Measurements from ENCODE around the gene GPC1. TPM values are rescaled to one million over a fixed set of nuclear protein-coding genes. Genes with fewer than 3 reads are reported as not detected.

Gene GPC1
- total and polyA plus RNA-seq, 2 donors (not counting 3 experiments of a cell fraction or from before 2014, with no cell fraction given): 9.6 to 31.1 TPM

DNA sequence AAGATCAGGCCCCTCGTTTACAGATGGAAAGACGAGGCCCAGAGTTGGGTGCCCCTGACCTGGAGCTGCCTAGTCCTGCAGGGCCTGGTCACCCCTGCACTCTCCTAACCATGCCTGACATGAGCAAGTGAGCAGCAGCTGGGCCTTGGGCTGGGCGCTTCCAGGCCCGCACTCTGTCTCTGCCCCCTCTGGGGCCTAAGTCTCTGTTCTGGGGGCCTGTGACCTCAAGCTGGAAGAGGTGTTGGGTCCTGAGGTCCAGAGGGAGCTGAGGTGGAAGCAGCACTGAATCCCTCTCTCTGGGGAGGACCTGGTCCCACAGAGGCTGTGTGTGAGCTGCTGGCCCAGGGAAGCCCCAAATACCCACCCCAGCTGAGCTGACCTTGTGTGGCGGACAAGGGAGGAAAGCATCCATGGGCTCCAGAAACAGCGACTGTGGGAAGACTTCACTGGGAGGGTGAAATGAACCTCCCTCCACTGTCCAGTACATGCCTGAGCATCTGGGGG is 46.1 kb upstream of the GPC1 start:
- FAIRE-seq (no peak), DNase-seq (ENCODE audit: low read depth, low spot score) (no peak)
- no peaks in the 10 kb centered on the region for H3K27me3 ChIP-seq (ENCODE audit: control insufficient read depth in 2 of 2, insufficient read depth in 2 of 2, low read length in 2 of 2)
- H4K20me1 ChIP-seq (replicated peaks; ENCODE audit: control insufficient read depth, extremely low read depth, insufficient read depth, low read length): no peaks in the 10 kb centered on the region
- no peaks in the 10 kb centered on the region for H3K36me3 ChIP-seq (ENCODE audit: control insufficient read depth in 2 of 2, extremely low read depth in 1 of 2, insufficient read depth in 2 of 2, low read length in 2 of 2)
- peaks cover 10% of the 10 kb centered on the region for H3K4me1 ChIP-seq (ENCODE audit: control insufficient read depth, extremely low read depth, insufficient read depth, low read length)
- no peak overlapping the region for H3K9ac ChIP-seq (replicated peaks; ENCODE audit: extremely low read depth, insufficient read depth, low read length)
- intact Hi-C loops (cut with micrococcal nuclease): no loop called here
- H3K9me3 ChIP-seq (replicated peaks; ENCODE audit: control insufficient read depth, insufficient read depth, low read length): no peaks in the 10 kb centered on the region
- dilution Hi-C loops (cut with MboI; ENCODE audit: extremely low pct_ligation_motif_present, low sequenced_read_pairs): no loop called here
- CTCF ChIA-PET: no interaction called here
- POLR2A ChIA-PET: no interaction called here
- H3K27ac ChIP-seq (ENCODE audit: insufficient read depth, low read depth, low read length): no peak overlapping the region
- H3K4me2 ChIP-seq (ENCODE audit: insufficient read depth, low read length): no peak overlapping the region
- no peak for TF ChIP-seq POLR2A (IDR thresholded peaks at IDR 0.05; ENCODE audit: low read depth, low read length)
- TF ChIP-seq FOS (IDR thresholded peaks at IDR 0.05; ENCODE audit: borderline replicate concordance, insufficient read depth, low read length): no peak
- no peak for TF ChIP-seq JUN (IDR thresholded peaks at IDR 0.05; ENCODE audit: borderline replicate concordance, insufficient read depth, insufficient read length, low read depth)
- no peak overlapping the region for H3K4me3 ChIP-seq (replicated peaks in 1 of 3; ENCODE audit: insufficient read depth in 1 of 3, low read depth in 1 of 3, low read length in 3 of 3)
- no peak overlapping the region for H2AFZ ChIP-seq (ENCODE audit: low read depth, low read length)
- BruUV-seq (replicated peaks): no TSS peak
- no peaks in the 10 kb centered on the region for H3K9me1 ChIP-seq (replicated peaks; ENCODE audit: control insufficient read depth, extremely low read depth, insufficient read depth, low read length)
- no peaks in the 10 kb centered on the region for H3K79me2 ChIP-seq (ENCODE audit: control insufficient read depth, insufficient read depth, low read length)

DNA sequence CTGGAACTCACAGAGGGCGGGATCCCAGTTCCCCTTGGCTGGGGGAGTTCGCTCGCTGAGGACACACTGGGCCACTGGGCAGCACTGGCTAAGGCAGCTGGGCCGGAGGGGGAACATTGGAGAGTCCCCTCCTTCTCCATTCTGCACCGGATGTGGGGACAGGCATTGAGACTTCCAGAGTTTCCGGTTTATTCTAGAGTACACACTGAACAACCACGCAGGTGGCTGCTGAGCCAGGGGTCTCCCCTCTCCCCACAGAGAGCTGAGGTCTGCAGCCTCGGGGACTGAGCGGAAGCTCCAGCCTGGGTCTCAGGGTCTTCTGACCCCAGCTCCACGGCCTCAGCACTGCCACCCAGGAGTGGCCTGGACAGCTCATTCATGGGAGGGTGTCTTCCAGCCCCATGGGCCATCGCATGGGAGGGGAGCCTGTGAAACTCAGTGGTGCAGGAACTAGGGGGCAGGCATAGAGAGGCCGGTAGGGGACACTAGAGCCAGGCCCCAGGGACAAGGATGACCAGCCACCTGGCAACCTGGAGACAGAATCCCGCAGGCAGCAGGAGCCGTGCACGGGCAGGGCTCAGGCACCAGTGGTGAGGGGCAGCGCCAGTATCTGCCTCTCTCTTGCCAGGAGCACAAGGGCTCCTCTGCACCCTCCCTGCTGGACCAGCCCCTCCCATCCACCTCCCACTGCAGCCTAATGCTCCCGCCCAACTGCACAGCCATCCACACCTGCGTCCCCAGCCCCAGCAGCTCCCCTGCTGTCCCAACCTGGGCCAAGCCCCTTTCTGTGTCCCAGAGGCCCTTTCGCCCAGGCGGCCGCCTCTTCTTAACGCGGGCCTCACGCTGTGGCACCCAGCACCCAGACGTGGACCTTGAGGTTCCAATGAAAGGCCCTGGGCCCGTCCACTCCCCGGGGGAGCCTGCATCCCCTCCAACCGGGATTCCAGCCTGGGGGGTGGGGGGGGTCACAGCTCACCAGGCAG is 45.1 kb upstream of the GPC1 start:
- ChIA-PET POLR2A (no interaction called here), CTCF (no interaction called here)
- H3K9me1 ChIP-seq (replicated peaks; ENCODE audit: control insufficient read depth, extremely low read depth, insufficient read depth, low read length): no peaks in the 10 kb centered on the region
- no peaks in the 10 kb centered on the region for H3K36me3 ChIP-seq (ENCODE audit: control insufficient read depth in 2 of 2, extremely low read depth in 1 of 2, insufficient read depth in 2 of 2, low read length in 2 of 2)
- H3K27me3 ChIP-seq (ENCODE audit: control insufficient read depth in 2 of 2, insufficient read depth in 2 of 2, low read length in 2 of 2): no peaks in the 10 kb centered on the region
- FAIRE-seq (no peak), DNase-seq (ENCODE audit: low read depth, low spot score) (no peak)
- H3K79me2 ChIP-seq (ENCODE audit: control insufficient read depth, insufficient read depth, low read length): no peaks in the 10 kb centered on the region
- no peak overlapping the region for H3K27ac ChIP-seq (ENCODE audit: insufficient read depth, low read depth, low read length)
- no peak for TF ChIP-seq MYC (IDR thresholded peaks at IDR 0.05; ENCODE audit: low read depth, low read length)
- H3K4me3 ChIP-seq (replicated peaks in 1 of 3; ENCODE audit: insufficient read depth in 1 of 3, low read depth in 1 of 3, low read length in 3 of 3): no peak overlapping the region
- no TSS peak for BruUV-seq (replicated peaks)
- H3K4me2 ChIP-seq (ENCODE audit: insufficient read depth, low read length): no peak overlapping the region
- peaks cover 10% of the 10 kb centered on the region for H3K4me1 ChIP-seq (ENCODE audit: control insufficient read depth, extremely low read depth, insufficient read depth, low read length)
- dilution Hi-C loops (cut with MboI; ENCODE audit: extremely low pct_ligation_motif_present, low sequenced_read_pairs): no loop called here
- H3K9me3 ChIP-seq (replicated peaks; ENCODE audit: control insufficient read depth, insufficient read depth, low read length): no peaks in the 10 kb centered on the region
- no peaks in the 10 kb centered on the region for H4K20me1 ChIP-seq (replicated peaks; ENCODE audit: control insufficient read depth, extremely low read depth, insufficient read depth, low read length)
- H3K9ac ChIP-seq (replicated peaks; ENCODE audit: extremely low read depth, insufficient read depth, low read length): no peak overlapping the region
- H2AFZ ChIP-seq (ENCODE audit: low read depth, low read length): no peak overlapping the region
- intact Hi-C loops (cut with micrococcal nuclease): no loop called here
